ENCODE results near the gene SYCP3. TPM values are rescaled to one million over a fixed set of nuclear protein-coding genes. Genes with fewer than 3 reads are reported as not detected.

The SYCP3 gene
- total and polyA plus RNA-seq, 2 of the 13 experiments (the other 11 are each of a cell fraction or from before 2014, with no cell fraction given) = not detected

DNA sequence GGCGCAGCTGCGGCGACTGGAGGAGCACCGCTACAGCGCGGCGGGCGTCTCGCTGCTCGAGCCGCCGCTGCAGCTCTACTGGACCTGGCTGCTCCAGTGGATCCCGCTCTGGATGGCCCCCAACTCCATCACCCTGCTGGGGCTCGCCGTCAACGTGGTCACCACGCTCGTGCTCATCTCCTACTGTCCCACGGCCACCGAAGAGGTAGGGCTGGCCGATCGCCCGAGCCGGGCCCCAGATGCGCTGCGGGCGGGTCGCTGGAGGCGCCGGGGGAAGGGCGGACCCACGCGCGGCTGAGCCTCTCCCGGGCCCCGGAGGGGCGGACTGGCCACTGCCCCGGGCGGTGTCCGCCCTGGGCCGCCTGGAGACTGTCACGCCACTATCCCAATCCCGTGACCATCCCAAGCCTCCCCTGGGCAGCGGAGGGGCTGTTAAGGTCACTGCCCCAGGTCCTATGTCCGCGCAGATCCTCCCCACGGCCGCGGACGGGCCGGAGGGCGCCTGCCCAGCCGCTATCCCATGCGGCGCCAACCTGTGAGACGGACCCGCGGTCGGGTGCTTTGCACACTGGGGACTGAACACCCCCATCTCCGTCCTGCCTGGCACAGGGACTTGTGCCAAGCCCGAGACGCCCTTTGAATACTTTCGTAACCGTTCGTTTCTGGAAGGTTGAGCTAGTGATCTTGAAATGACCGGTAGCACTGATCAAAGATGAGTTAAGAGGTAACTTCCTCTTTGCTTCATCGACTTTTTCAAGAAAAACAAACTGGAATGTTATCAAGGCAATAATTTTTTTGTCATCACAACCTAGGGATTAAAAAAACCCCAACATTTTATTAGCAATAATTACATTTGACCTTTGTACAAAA lies 41.1 kb downstream of the SYCP3 start (continued):
- TF ChIP-seq PRDM4 (CRISPR knock-in tag; IDR thresholded peaks at IDR 0.05; ENCODE audit: borderline replicate concordance) (no peak), TBL1XR1 (IDR thresholded peaks at IDR 0.05; ENCODE audit: borderline replicate concordance, low read length, partially characterized antibody) (no peak), HMG20B (CRISPR knock-in tag; conservative IDR thresholded peaks at IDR 0.05) (no peak), MAF1 (CRISPR knock-in tag; IDR thresholded peaks at IDR 0.05; ENCODE audit: borderline replicate concordance) (no peak), IRF2 (CRISPR knock-in tag; IDR thresholded peaks at IDR 0.05) (no peak), REPIN1 (CRISPR knock-in tag; IDR thresholded peaks at IDR 0.05; ENCODE audit: borderline replicate concordance, low read depth) (no peak), ZNF644 (CRISPR knock-in tag; IDR thresholded peaks at IDR 0.05; ENCODE audit: low read depth) (no peak), ZSCAN9 (CRISPR knock-in tag; IDR thresholded peaks at IDR 0.05; ENCODE audit: borderline replicate concordance) (no peak), ZNF329 (CRISPR knock-in tag; IDR thresholded peaks at IDR 0.05; ENCODE audit: low read depth) (no peak), ZNF432 (CRISPR knock-in tag; IDR thresholded peaks at IDR 0.05; ENCODE audit: borderline replicate concordance) (no peak), MATR3 (CRISPR knock-in tag; IDR thresholded peaks at IDR 0.05) (no peak), BRCA1 (CRISPR knock-in tag; IDR thresholded peaks at IDR 0.05) (no peak), STAG1 (CRISPR knock-in tag; IDR thresholded peaks at IDR 0.05) (no peak), SMC3 (IDR thresholded peaks at IDR 0.05; ENCODE audit: low read length) (no peak), MZF1 (CRISPR knock-in tag; IDR thresholded peaks at IDR 0.05; ENCODE audit: borderline replicate concordance) (no peak), JUN (CRISPR knock-in tag; IDR thresholded peaks at IDR 0.05) (no peak), ZNF724P (CRISPR knock-in tag; IDR thresholded peaks at IDR 0.05; ENCODE audit: borderline replicate concordance) (peak; percentile 59; the same call in 1 of the 2 replicates), DPF2 (CRISPR knock-in tag; IDR thresholded peaks at IDR 0.05; ENCODE audit: borderline replicate concordance, low read depth) (no peak), SRY (CRISPR knock-in tag; IDR thresholded peaks at IDR 0.05) (peak; percentile 66), PTBP1 (IDR thresholded peaks at IDR 0.05; ENCODE audit: low read depth, low read length, poor library complexity, severe bottlenecking) (no peak)
- TF ChIP-seq, protein P1, sequence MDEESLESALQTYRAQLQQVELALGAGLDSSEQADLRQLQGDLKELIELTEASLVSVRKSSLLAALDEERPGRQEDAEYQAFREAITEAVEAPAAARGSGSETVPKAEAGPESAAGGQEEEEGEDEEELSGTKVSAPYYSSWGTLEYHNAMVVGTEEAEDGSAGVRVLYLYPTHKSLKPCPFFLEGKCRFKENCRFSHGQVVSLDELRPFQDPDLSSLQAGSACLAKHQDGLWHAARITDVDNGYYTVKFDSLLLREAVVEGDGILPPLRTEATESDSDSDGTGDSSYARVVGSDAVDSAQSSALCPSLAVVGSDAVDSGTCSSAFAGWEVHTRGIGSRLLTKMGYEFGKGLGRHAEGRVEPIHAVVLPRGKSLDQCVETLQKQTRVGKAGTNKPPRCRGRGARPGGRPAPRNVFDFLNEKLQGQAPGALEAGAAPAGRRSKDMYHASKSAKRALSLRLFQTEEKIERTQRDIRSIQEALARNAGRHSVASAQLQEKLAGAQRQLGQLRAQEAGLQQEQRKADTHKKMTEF (CRISPR knock-in tag; IDR thresholded peaks at IDR 0.05) = no peak
- TF ChIP-seq, protein P2, sequence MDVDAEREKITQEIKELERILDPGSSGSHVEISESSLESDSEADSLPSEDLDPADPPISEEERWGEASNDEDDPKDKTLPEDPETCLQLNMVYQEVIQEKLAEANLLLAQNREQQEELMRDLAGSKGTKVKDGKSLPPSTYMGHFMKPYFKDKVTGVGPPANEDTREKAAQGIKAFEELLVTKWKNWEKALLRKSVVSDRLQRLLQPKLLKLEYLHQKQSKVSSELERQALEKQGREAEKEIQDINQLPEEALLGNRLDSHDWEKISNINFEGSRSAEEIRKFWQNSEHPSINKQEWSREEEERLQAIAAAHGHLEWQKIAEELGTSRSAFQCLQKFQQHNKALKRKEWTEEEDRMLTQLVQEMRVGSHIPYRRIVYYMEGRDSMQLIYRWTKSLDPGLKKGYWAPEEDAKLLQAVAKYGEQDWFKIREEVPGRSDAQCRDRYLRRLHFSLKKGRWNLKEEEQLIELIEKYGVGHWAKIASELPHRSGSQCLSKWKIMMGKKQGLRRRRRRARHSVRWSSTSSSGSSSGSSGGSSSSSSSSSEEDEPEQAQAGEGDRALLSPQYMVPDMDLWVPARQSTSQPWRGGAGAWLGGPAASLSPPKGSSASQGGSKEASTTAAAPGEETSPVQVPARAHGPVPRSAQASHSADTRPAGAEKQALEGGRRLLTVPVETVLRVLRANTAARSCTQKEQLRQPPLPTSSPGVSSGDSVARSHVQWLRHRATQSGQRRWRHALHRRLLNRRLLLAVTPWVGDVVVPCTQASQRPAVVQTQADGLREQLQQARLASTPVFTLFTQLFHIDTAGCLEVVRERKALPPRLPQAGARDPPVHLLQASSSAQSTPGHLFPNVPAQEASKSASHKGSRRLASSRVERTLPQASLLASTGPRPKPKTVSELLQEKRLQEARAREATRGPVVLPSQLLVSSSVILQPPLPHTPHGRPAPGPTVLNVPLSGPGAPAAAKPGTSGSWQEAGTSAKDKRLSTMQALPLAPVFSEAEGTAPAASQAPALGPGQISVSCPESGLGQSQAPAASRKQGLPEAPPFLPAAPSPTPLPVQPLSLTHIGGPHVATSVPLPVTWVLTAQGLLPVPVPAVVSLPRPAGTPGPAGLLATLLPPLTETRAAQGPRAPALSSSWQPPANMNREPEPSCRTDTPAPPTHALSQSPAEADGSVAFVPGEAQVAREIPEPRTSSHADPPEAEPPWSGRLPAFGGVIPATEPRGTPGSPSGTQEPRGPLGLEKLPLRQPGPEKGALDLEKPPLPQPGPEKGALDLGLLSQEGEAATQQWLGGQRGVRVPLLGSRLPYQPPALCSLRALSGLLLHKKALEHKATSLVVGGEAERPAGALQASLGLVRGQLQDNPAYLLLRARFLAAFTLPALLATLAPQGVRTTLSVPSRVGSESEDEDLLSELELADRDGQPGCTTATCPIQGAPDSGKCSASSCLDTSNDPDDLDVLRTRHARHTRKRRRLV (CRISPR knock-in tag; IDR thresholded peaks at IDR 0.05) = no peak
